MCF 10A (cell line): ENCODE measurements around the gene ATRAID. TPM values are rescaled to one million over a fixed set of nuclear protein-coding genes. Genes with fewer than 3 reads are reported as not detected.

Source experiments
- BruUV-seq: library from RNA; stranded (reverse); fragments of 400-500 nt; replicated peaks from 2 replicates; lab custom pipeline; 2021; lab: Mats Ljungman, UMichigan
- CTCF ChIA-PET: fragments of 300-600 bp; sonication (Branson Sonifier 250); formaldehyde crosslinking; extraction: SDS; loops from one replicate; lab custom pipeline; 2021; ENCODE audit warnings: antibody characterized with exemption, inconsistent platforms; lab: Yijun Ruan, JAX
- POLR2A ChIA-PET: fragments of 300-600, 350-650 bp; sonication (Branson Sonifier 250); formaldehyde crosslinking; extraction: SDS; loops from one replicate; lab custom pipeline; 2020; ENCODE audit warnings: antibody characterized with exemption, inconsistent platforms; lab: Yijun Ruan, JAX
- DNase-seq: peaks from one replicate; pipeline ENCODE4 v3.0.0-alpha.2; 2018; ENCODE audit not compliant: unreplicated experiment
- H3K27ac Mint-ChIP-seq: one replicate; pipeline ENCODE4 v1.8.0; 2022; ENCODE audit warnings: mild to moderate bottlenecking, low read depth, mixed read lengths; ENCODE audit not compliant: unreplicated experiment
- H3K27me3 Mint-ChIP-seq: one replicate; pipeline ENCODE4 v1.8.0; 2022; ENCODE audit warnings: mixed read lengths; ENCODE audit not compliant: insufficient read depth, unreplicated experiment
- H3K36me3 Mint-ChIP-seq: one replicate; pipeline ENCODE4 v1.8.0; 2022; ENCODE audit warnings: mild to moderate bottlenecking, moderate library complexity, mixed read lengths; ENCODE audit not compliant: insufficient read depth, unreplicated experiment
- H3K4me1 Mint-ChIP-seq: one replicate; pipeline ENCODE4 v1.8.0; 2022; ENCODE audit warnings: mixed read lengths; ENCODE audit not compliant: insufficient read depth, unreplicated experiment
- H3K4me3 Mint-ChIP-seq: one replicate; pipeline ENCODE4 v1.8.0; 2022; ENCODE audit warnings: mild to moderate bottlenecking, moderate library complexity, mixed read lengths; ENCODE audit not compliant: unreplicated experiment
- H3K9me3 Mint-ChIP-seq: one replicate; pipeline ENCODE4 v1.8.0; 2022; ENCODE audit warnings: mixed read lengths; ENCODE audit not compliant: unreplicated experiment
- intact Hi-C: fragments of 100-400 bp; cut with micrococcal nuclease; formaldehyde crosslinking; loops from 2 replicates; pipeline ENCODE4 v1.14.1; 2022
- total RNA-seq: library from RNA; stranded (reverse); gene quantifications from 2 replicates; pipeline ENCODE4 v1.2.3, GENCODE V29; 2022
- TF ChIP-seq, protein P1 (sequence below): fragments of 200-600 bp; IDR thresholded peaks from one replicate; pipeline ENCODE4 v1.8.0; 2022; ENCODE audit warnings: antibody characterized with exemption, mild to moderate bottlenecking; ENCODE audit not compliant: unreplicated experiment

Gene ATRAID
- total RNA-seq, 1 experiment from 2014 or later = 115 TPM

DNA sequence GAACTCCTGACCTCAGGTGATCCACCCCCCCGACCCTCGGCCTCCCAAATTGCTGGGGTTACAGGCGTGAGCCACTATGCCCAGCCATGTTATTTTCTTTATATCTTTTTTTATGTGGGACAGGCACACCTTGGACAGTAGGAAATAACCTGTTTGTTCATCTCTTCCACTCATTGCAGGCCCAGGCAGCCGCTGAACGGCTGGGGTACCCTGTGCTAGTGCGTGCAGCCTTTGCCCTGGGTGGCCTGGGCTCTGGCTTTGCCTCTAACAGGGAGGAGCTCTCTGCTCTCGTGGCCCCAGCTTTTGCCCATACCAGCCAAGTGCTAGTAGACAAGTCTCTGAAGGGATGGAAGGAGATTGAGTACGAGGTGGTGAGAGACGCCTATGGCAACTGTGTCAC is 13.7 kb downstream of the ATRAID start:
- DNase-seq = no peak
- Mint-ChIP-seq H3K27me3 (no peaks in the 10 kb centered on the region), H3K9me3 (no peaks in the 10 kb centered on the region), H3K27ac (peak overlapping the region; percentile 63), H3K4me3 (no peak overlapping the region), H3K4me1 (no peaks in the 10 kb centered on the region), H3K36me3 (peaks cover 100% of the 10 kb centered on the region)
- intact Hi-C loops = no loop called here
- CTCF ChIA-PET = interaction anchor here (0.7 to 1.2 kb wide), 3 partner anchors 56 to 126 kb away, joined by 3 read pairs; no protein-coding TSS in a partner anchor
- no TSS peak for BruUV-seq
- POLR2A ChIA-PET = no interaction called here
- TF ChIP-seq, protein P1, sequence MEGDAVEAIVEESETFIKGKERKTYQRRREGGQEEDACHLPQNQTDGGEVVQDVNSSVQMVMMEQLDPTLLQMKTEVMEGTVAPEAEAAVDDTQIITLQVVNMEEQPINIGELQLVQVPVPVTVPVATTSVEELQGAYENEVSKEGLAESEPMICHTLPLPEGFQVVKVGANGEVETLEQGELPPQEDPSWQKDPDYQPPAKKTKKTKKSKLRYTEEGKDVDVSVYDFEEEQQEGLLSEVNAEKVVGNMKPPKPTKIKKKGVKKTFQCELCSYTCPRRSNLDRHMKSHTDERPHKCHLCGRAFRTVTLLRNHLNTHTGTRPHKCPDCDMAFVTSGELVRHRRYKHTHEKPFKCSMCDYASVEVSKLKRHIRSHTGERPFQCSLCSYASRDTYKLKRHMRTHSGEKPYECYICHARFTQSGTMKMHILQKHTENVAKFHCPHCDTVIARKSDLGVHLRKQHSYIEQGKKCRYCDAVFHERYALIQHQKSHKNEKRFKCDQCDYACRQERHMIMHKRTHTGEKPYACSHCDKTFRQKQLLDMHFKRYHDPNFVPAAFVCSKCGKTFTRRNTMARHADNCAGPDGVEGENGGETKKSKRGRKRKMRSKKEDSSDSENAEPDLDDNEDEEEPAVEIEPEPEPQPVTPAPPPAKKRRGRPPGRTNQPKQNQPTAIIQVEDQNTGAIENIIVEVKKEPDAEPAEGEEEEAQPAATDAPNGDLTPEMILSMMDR = no peak

DNA sequence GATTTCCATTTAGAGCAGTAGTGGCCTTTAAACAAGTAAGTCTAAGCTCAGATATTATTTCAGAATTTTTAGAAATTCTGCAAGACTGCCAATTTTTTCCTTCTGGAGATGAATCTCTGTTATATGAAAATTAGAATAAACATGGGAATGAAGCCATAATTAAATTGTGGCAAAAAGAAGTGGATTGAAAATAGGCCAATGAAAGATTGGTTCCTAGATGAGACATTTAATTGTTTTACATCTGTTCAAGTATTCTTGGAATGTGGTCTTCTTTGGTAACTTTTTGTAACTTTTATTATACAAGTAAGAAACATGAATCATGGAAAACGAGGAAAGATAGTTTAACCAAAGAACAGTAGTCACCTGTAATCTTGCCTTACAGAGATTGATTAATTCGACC is 15.7 kb downstream of the ATRAID start:
- CTCF ChIA-PET = interaction anchor here (0.7 to 0.9 kb wide), 3 partner anchors 8 to 75 kb away, joined by 3 read pairs; no protein-coding TSS in a partner anchor
- Mint-ChIP-seq H3K4me1 (no peaks in the 10 kb centered on the region), H3K36me3 (peaks cover 100% of the 10 kb centered on the region), H3K27me3 (no peaks in the 10 kb centered on the region), H3K9me3 (no peaks in the 10 kb centered on the region), H3K27ac (no peak overlapping the region), H3K4me3 (no peak overlapping the region)
- TF ChIP-seq, protein P1 = no peak
- TSS peak; percentile 11 for BruUV-seq
- POLR2A ChIA-PET = no interaction called here
- intact Hi-C loops = no loop called here
- DNase-seq = no peak

DNA sequence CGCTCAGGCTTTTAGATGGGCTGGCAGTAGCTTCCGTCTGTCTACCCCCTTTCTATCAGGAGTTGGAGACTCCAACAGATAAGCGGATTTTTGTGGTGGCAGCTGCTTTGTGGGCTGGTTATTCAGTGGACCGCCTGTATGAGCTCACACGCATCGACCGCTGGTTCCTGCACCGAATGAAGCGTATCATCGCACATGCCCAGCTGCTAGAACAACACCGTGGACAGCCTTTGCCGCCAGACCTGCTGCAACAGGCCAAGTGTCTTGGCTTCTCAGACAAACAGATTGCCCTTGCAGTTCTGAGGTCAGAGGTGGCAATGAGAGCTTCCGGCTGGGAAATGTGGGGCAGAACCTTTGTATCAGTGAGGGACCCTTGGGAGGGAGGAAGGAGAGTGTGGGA is 20.1 kb downstream of the ATRAID start:
- H3K4me1 Mint-ChIP-seq = no peaks in the 10 kb centered on the region
- peaks cover 90% of the 10 kb centered on the region for H3K36me3 Mint-ChIP-seq
- H3K27me3 Mint-ChIP-seq = no peaks in the 10 kb centered on the region
- POLR2A ChIA-PET = interaction anchor here (1.3 kb wide), 1 partner anchor 14 kb away, joined by 3 read pairs; no protein-coding TSS in a partner anchor
- TF ChIP-seq, protein P1 = no peak
- CTCF ChIA-PET = interaction anchor here (0.6 to 1.5 kb wide), 2 partner anchors 27 to 72 kb away, joined by 3 to 7 read pairs; no protein-coding TSS in a partner anchor
- H3K9me3 Mint-ChIP-seq = no peaks in the 10 kb centered on the region
- no peak overlapping the region for H3K27ac Mint-ChIP-seq
- BruUV-seq = no TSS peak
- H3K4me3 Mint-ChIP-seq = no peak overlapping the region
- no peak for DNase-seq
- intact Hi-C loops = no loop called here

DNA sequence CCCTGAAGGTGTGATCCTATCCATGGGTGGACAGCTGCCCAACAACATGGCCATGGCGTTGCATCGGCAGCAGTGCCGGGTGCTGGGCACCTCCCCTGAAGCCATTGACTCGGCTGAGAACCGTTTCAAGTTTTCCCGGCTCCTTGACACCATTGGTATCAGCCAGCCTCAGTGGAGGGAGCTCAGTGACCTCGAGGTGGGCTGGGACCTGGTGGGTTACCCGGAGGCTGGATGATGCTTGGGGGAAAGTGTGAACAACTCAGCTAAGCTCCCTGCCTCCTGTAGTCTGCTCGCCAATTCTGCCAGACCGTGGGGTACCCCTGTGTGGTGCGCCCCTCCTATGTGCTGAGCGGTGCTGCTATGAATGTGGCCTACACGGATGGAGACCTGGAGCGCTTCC is 21.5 kb downstream of the ATRAID start:
- ChIA-PET CTCF (interaction anchor here (0.6 kb wide), 1 partner anchor 64 kb away, joined by 3 read pairs; no protein-coding TSS in a partner anchor), POLR2A (interaction anchor here (0.9 kb wide), 1 partner anchor 13 kb away, joined by 3 read pairs; no protein-coding TSS in a partner anchor)
- TF ChIP-seq, protein P1 = no peak
- H3K27me3 Mint-ChIP-seq = no peaks in the 10 kb centered on the region
- no peaks in the 10 kb centered on the region for H3K4me1 Mint-ChIP-seq
- no peak overlapping the region for H3K4me3 Mint-ChIP-seq
- peaks cover 90% of the 10 kb centered on the region for H3K36me3 Mint-ChIP-seq
- no peak overlapping the region for H3K27ac Mint-ChIP-seq
- BruUV-seq = no TSS peak
- intact Hi-C loops = no loop called here
- DNase-seq = no peak
- H3K9me3 Mint-ChIP-seq = no peaks in the 10 kb centered on the region
